Effector memory CD4-positive, alpha-beta T cell (primary cell): ENCODE measurements around the gene DGKD.
A peak's percentile ranks its signal among the peaks of the same experiment; 100 is the strongest.

Experiments used
- DNase-seq, 3 donors: peaks; one replicate each; pipeline ENCODE4 v3.0.0-alpha.2; 2020
- H3K27ac ChIP-seq: 2 replicates; pipeline ENCODE4 v1.7.0; 2013; ENCODE audit warnings: mild to moderate bottlenecking, low read length, moderate library complexity; ENCODE audit not compliant: insufficient read depth, poor library complexity, severe bottlenecking
- H3K27me3 ChIP-seq: replicated peaks from 2 replicates; pipeline ENCODE4 v1.7.0; 2013; ENCODE audit warnings: mild to moderate bottlenecking, low read length; ENCODE audit not compliant: insufficient read depth, control insufficient read depth, poor library complexity, severe bottlenecking
- H3K36me3 ChIP-seq: 2 replicates; pipeline ENCODE4 v1.7.0; 2013; ENCODE audit warnings: mild to moderate bottlenecking, low read length, moderate library complexity; ENCODE audit not compliant: control insufficient read depth, insufficient read depth
- H3K4me1 ChIP-seq: 2 replicates; pipeline ENCODE4 v1.7.0; 2013; ENCODE audit warnings: low read length, mild to moderate bottlenecking; ENCODE audit not compliant: control insufficient read depth, insufficient read depth, poor library complexity, severe bottlenecking
- H3K4me3 ChIP-seq: 2 replicates; pipeline ENCODE4 v1.7.0; 2013; ENCODE audit warnings: low read length, low read depth, mild to moderate bottlenecking; ENCODE audit not compliant: insufficient read depth, poor library complexity, severe bottlenecking
- H3K9me3 ChIP-seq: 2 replicates; pipeline ENCODE4 v1.7.0; 2013; ENCODE audit warnings: mild to moderate bottlenecking, low read length, moderate library complexity; ENCODE audit not compliant: control insufficient read depth

Gene DGKD

DNA sequence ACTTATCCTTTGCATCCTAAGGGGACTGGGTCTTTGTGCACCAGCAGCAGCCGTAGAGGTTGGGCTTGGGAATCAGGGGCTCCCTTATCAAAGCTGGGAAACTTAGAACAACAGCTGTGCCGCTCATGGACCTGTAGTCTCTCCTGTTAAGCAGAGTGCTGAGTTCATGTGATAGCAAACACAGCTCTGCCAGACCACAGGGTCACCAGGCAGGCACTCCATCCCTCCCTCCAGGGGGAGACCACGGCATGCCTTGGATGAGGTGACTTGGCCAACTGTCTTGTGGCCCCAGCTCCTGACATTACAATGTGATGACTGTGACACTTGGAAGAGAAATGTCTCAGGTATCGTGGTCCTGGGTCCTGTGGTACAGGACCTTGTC is 60.0 kb downstream of the DGKD start:
- no peak for DNase-seq
- Histone ChIP-seq H3K27ac (no peak overlapping the region), H3K27me3 (no peaks in the 10 kb centered on the region), H3K4me3 (no peak overlapping the region), H3K9me3 (no peaks in the 10 kb centered on the region), H3K36me3 (no peaks in the 10 kb centered on the region), H3K4me1 (peaks cover 64% of the 10 kb centered on the region)

DNA sequence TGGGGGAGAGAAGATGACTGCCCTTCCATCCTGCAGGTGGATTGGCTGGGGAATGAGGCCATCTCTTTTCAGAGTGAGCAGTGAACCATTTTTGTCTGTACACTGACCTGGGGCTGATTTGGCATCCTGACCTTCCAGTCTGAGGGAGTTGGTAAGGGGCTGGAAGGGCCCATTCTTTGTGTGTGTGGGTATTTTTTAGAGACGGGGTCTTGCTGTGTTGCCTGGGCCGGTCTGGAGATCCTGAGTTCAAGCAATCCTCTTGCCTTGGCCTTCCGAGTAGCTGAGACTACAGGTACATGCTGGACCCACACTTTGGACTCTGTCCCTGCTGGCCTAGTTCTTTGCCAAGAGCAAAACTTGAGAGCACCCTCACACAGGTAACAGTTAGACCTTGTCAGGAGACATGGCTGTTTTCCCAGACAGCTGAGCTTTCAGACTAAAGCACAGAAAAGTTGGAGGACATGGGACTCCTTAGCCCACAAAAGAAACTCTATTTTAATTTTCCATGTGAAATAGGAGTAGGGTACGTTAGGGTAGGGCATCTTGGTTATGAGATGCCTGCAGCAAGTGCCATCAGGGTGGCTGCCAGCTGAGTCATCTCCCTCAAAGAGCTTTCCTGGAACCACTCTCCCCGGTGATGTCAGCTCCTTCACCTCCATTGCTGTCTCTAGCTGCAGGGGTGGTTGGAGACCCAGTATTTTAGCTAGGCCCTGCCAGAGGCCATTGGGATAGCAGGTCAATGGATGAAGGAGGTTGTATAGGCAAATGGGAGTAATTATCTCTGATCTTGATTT is 60.7 kb downstream of the DGKD start:
- no peak for DNase-seq
- peaks cover 63% of the 10 kb centered on the region for H3K4me1 ChIP-seq
- no peaks in the 10 kb centered on the region for H3K36me3 ChIP-seq
- no peaks in the 10 kb centered on the region for H3K9me3 ChIP-seq
- H3K27ac ChIP-seq, result no peak overlapping the region
- no peak overlapping the region for H3K4me3 ChIP-seq
- no peaks in the 10 kb centered on the region for H3K27me3 ChIP-seq

GRCh38 chr2:233416199-233416598 is 61.9 kb downstream of the DGKD start:
- Histone ChIP-seq H3K4me3 (no peak overlapping the region), H3K36me3 (no peaks in the 10 kb centered on the region), H3K27me3 (no peaks in the 10 kb centered on the region), H3K4me1 (peaks cover 64% of the 10 kb centered on the region), H3K27ac (no peak overlapping the region), H3K9me3 (no peaks in the 10 kb centered on the region)
- no peak for DNase-seq

DNA sequence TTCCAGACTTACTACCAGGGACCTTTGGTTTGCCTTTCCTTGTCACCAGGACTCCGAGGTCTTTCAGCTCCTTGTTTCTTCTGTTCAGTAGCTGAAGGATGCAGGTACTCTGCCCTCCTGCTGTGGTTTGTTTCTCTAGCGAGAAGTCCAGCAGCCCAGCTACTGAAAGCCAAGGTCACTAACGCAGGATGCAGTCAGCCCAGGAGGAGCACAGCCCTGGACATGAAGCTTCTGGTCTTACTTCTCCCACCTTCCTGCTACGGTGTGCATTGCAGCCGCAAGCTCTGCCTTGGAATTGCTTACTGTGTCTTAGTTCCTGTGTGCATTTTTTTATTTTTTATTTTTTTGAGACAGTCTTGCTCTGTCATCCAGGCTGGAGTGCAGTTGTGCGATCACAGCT is 62.4 kb downstream of the DGKD start:
- Histone ChIP-seq H3K27me3 (no peaks in the 10 kb centered on the region), H3K4me3 (no peak overlapping the region), H3K9me3 (no peaks in the 10 kb centered on the region), H3K36me3 (no peaks in the 10 kb centered on the region), H3K27ac (no peak overlapping the region), H3K4me1 (peaks cover 70% of the 10 kb centered on the region)
- no peak for DNase-seq

- Histone ChIP-seq H3K36me3 (no peaks in the 10 kb centered on the region), H3K4me1 (peaks cover 75% of the 10 kb centered on the region), H3K27ac (no peak overlapping the region), H3K27me3 (no peaks in the 10 kb centered on the region), H3K9me3 (no peaks in the 10 kb centered on the region), H3K4me3 (no peak overlapping the region)
- no peak for DNase-seq
These were observed 63.0 kb downstream of the DGKD start for GRCh38 chr2:233417282-233417681.

- Histone ChIP-seq H3K27ac (peak overlapping the region; percentile 73), H3K9me3 (no peaks in the 10 kb centered on the region), H3K36me3 (no peaks in the 10 kb centered on the region), H3K4me3 (peak overlapping the region; percentile 37), H3K4me1 (peaks cover 84% of the 10 kb centered on the region), H3K27me3 (no peaks in the 10 kb centered on the region)
- DNase-seq, result no peak
These were observed 63.9 kb downstream of the DGKD start for GRCh38 chr2:233418052-233418760.

GRCh38 chr2:233418761-233419546 is 64.7 kb downstream of the DGKD start:
- Histone ChIP-seq H3K9me3 (no peaks in the 10 kb centered on the region), H3K4me3 (peak overlapping the region; percentile 37), H3K36me3 (no peaks in the 10 kb centered on the region), H3K27me3 (no peaks in the 10 kb centered on the region), H3K27ac (peak overlapping the region; percentile 73), H3K4me1 (peaks cover 84% of the 10 kb centered on the region)
- DNase-seq, result peak in 2 of 3 donors; percentile 30 to 45

- H3K9me3 ChIP-seq, result no peaks in the 10 kb centered on the region
- H3K27me3 ChIP-seq, result no peaks in the 10 kb centered on the region
- peak; percentile 38 to 57 (median 42) for DNase-seq
- H3K4me3 ChIP-seq, result peak overlapping the region; percentile 37
- H3K27ac ChIP-seq, result peak overlapping the region; percentile 73
- no peaks in the 10 kb centered on the region for H3K36me3 ChIP-seq
- H3K4me1 ChIP-seq, result peaks cover 82% of the 10 kb centered on the region
These were observed 65.5 kb downstream of the DGKD start for GRCh38 chr2:233419602-233420391.

- Histone ChIP-seq H3K9me3 (no peaks in the 10 kb centered on the region), H3K27me3 (no peaks in the 10 kb centered on the region), H3K27ac (peak overlapping the region; percentile 73), H3K36me3 (no peaks in the 10 kb centered on the region), H3K4me1 (peaks cover 68% of the 10 kb centered on the region), H3K4me3 (no peak overlapping the region)
- DNase-seq, result no peak
These were observed 67.0 kb downstream of the DGKD start for GRCh38 chr2:233421091-233421816.
